HG03039 (cell line): ENCODE data around the gene STMND1.

ENCODE experiments used
- ATAC-seq: cut with Tn5 transposase; IDR thresholded peaks from one replicate; pipeline ENCODE4 v1.9.1; 2021; ENCODE audit warnings: mild to moderate bottlenecking, moderate library complexity; ENCODE audit not compliant: unreplicated experiment

Gene STMND1

GRCh38 chr6:17157617-17158016 lies 55.8 kb downstream of the STMND1 start:
- ATAC-seq = no peak

GRCh38 chr6:17159240-17159639 lies 57.4 kb downstream of the STMND1 start:
- no peak for ATAC-seq

DNA sequence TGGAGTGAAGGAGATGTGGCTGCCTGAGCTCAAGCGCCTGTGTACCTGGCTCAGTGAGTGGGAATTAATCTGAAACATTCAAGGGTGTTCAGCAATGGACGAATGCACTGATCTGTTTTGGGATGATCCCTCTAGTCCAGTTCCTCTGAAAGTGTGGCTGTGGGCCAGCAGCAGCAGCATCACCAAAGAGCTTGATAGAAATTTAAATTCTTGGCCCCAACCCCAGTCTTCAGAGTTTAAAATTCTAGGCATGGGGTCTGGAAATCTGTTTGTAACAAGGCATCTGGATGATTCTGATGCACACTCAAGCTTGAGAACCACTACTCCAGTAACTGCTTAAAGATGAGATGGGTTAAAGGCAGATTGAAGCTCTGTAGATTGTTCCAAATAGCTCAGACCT lies 59.2 kb downstream of the STMND1 start:
- no peak for ATAC-seq

DNA sequence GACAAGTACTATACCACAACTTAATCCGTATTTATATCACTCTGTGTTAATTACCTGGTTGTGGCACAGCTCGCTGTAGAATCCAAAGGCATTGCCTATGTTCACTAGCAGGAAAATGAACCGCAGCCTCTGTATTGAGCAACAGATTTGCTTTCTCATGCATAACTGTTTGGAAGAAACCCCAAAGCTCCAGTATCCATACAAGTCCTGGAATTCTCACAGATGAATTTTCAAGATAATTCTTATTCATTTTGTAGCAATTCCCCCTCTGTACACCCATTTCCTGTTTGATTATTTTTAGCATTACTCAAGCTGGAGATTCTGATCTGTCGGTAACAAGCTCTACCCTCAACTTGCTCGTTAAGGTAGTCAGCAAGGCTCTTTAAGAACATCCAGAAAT lies 63.5 kb downstream of the STMND1 start:
- no peak for ATAC-seq

GRCh38 chr6:17167327-17167979 lies 65.6 kb downstream of the STMND1 start:
- ATAC-seq = no peak

DNA sequence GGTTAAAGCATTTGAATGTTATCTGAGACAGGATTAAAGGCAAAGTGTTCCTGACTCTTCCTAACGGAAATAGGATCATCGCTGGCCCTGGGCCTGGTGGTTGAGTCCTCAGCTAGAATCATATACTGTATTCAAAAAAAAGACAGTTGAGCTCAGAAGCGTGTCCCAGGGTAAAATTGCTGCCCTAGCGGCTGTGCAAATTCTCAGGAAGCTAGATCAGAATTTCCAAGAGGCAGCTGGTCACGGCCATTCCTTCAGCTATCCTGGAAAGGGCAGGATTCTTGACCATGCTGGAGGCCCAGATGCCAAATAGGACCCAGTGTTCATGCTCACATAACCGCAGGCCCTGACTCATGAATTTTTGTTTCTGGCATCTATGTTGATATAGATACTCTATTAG lies 67.4 kb downstream of the STMND1 start:
- no peak for ATAC-seq

DNA sequence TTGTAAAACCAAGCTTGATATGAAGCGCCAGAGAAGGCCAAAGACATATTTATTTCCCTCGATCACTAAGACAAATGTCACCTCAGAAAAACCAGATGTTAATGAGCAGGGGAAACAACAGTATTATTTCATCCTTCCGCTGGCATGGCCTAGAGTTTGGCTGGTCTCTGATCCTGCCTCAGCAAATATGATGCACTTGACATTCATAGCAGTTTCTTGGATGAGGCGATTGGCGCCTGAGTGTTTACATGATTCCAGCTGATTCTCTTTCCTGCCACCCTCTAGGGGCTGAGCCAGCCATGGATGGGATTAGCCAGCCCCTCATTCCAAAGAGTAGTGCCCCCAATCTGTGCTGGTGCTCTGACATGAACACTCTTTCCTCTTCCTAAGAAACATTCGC lies 67.9 kb downstream of the STMND1 start:
- no peak for ATAC-seq

GRCh38 chr6:17172836-17173470 lies 71.1 kb downstream of the STMND1 start:
- ATAC-seq = no peak

GRCh38 chr6:17178326-17178725 lies 76.5 kb downstream of the STMND1 start:
- ATAC-seq = no peak

DNA sequence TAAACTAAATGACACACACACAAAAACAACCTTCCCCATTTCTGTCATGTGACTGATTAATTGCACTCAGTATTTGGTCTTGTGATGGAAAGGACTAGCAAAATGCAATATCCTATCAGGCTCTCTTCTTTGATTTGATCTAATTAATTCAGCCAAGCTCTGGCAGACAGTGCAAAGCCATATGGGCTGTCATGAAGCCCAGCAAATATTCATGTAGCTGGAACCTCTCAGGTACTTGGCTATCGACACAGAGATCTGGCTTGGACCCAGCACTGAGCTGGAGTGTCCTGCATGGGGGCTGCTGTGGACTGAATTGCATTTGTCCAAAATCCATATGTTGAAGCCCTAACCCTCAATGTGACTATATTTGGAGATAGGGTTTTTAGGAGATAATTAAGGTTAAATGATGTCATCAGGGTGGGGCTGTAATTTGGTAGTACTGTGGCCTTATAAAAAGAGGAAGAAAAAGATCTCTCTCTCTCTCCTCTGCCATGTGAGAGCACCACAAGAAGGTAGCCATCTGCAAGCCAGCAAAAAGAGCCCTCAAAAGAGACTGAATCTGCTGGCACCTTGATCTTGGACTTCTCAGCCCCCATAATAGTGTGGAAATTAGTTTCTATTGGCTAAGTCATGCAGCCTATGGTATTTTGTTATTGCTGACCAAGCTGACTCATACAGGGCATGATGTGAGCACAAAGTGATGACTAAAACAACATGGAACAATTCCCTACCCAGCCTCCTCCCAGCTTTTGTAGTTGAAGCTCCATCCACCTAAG lies 77.1 kb downstream of the STMND1 start:
- ATAC-seq = no peak

DNA sequence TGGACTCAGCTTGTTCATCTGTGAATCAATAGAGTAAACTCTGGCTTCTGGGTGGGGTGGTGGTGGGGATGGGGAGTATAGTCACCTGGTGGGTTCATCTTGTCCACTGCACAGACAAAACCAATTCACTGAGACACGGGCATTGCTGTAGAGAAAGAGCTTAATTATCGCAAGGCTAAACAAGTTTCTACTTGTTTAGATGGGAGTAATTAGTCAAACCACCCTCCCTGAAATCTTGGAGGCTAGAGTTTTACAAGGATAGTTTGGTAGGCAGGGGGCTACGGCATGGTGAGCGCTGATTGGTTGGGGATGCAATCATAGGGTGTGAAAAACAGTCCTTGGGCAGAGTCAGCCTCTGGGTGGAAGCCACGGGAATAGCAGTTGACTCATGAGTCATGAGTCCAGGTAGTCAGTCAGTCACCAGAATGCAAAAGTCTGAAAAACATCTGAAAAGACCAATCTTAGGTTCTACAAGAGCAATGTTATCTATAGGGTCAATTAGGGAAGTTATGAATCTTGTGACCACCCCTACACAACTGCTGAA lies 77.8 kb downstream of the STMND1 start:
- no peak for ATAC-seq
